Measurements from ENCODE around the gene AFTPH. TPM values are rescaled to one million over a fixed set of nuclear protein-coding genes. Genes with fewer than 3 reads are reported as not detected.

AFTPH gene
- total and polyA plus RNA-seq, 8 donors = 29.9 to 66.4 (median 54.6) TPM

DNA sequence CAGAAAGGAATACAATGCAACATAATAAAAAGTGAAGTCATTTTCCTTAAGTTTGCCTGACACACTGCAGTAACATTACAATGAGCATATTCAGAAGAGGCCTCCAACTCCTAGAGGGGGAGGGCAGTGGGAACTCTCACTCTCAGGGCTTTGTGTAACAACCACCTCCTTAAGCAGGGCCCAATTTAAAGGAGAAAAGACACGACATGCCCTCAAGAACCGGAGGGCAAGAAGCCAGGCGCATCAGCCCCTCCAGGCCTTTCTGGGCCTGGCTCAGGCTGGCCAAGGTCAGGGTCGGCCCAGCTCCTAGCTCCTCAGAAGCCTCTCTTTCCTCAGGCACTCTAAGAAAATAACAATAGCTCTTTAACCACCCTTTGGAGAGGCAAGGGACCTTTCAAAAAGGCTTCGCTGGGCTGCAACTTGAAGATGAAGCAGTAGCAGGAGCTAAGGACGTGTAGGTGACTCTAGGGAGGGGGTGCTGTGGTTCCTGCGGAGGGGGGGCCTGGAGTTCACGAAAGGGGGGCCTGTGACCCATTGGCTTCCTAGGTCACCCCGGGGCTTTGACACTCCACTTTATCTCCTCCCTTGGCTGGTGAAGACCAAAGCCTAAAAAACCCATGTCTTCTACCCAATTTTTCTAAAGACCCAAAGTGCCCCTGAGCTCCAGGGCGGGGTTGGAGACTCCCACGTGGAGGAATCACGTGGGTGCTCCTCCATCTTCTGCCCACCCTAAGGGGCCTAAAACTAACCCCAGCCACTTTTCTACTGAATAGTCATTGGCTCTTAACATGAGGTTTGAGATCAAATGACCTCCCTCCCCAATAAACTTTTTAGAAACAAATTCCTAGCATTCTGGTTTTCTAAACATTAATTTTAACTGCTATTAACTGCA, 116.3 kb downstream of the AFTPH start:
- H3K4me3 ChIP-seq = no peak overlapping the region
- DNase-seq (peak in 1 of 4 donors; percentile 28), ATAC-seq (no peak)
- no peaks in the 10 kb centered on the region for H3K27me3 ChIP-seq
- intact Hi-C loops (cut with DNase I) = no loop called here
- H3K9me3 ChIP-seq = no peaks in the 10 kb centered on the region
- H3K4me1 ChIP-seq = peaks cover 5 to 82% of the 10 kb centered on the region in 2 donors
- peaks cover 0 to 11% of the 10 kb centered on the region in 2 donors for H3K36me3 ChIP-seq
- TF ChIP-seq, protein P1, sequence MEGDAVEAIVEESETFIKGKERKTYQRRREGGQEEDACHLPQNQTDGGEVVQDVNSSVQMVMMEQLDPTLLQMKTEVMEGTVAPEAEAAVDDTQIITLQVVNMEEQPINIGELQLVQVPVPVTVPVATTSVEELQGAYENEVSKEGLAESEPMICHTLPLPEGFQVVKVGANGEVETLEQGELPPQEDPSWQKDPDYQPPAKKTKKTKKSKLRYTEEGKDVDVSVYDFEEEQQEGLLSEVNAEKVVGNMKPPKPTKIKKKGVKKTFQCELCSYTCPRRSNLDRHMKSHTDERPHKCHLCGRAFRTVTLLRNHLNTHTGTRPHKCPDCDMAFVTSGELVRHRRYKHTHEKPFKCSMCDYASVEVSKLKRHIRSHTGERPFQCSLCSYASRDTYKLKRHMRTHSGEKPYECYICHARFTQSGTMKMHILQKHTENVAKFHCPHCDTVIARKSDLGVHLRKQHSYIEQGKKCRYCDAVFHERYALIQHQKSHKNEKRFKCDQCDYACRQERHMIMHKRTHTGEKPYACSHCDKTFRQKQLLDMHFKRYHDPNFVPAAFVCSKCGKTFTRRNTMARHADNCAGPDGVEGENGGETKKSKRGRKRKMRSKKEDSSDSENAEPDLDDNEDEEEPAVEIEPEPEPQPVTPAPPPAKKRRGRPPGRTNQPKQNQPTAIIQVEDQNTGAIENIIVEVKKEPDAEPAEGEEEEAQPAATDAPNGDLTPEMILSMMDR (IDR thresholded peaks at IDR 0.05) = no peak
- H3K27ac ChIP-seq = peak overlapping the region in 1 of 2 donors; percentile 13

DNA sequence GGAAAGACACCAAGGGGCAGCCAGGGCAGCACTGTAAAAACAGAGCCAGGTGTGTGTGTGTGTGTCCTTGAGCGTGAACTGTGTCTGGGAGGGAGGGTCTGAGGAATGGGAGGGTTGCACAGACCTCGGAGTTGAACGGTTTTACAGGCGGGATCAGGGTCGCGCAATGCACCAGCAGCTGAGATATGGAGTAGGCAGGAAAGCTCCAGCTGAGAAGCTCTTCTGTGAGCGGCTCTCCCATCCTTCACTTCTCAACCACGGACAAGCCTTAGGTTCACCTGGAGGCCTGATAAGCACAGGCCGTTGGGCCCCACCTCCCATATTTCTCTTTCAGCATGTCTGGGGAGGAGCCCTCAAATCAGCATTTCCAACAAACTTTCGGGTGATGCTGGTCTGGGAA, 117.5 kb downstream of the AFTPH start:
- H3K4me3 ChIP-seq = no peak overlapping the region
- ATAC-seq (no peak), DNase-seq (peak in 1 of 4 donors; percentile 25)
- no peaks in the 10 kb centered on the region for H3K9me3 ChIP-seq
- TF ChIP-seq, protein P1 (IDR thresholded peaks at IDR 0.05) = no peak
- H3K36me3 ChIP-seq = no peaks in the 10 kb centered on the region
- intact Hi-C loops (cut with DNase I) = no loop called here
- H3K27me3 ChIP-seq = no peaks in the 10 kb centered on the region
- no peak overlapping the region for H3K27ac ChIP-seq
- peaks cover 17 to 82% of the 10 kb centered on the region in 2 donors for H3K4me1 ChIP-seq

Small RNA genes within 50 kb of the gene (microRNA-seq; reads per million reads assigned to microRNA genes)
- gene MIR4434 = 0 reads per million in 2 donors

Other genes starting within 250 kb of the AFTPH start
- 10 to 100 TPM; 33.5 to 34.1 TPM for gene LGALSL, start 70.2 kb upstream of the AFTPH start, total RNA-seq
- gene LGALSL, start 70.2 kb upstream of the AFTPH start, polyA plus RNA-seq (ENCODE audit: insufficient read length in 6 of 6) = 100 to 1,000 TPM in 2 of 6 donors, 10 to 100 TPM in 4; 76.7 to 116 (median 97.0) TPM
- gene SERTAD2, start 129.6 kb downstream of the AFTPH start, total RNA-seq = 10 to 100 TPM; 17.9 to 18.4 TPM
- gene SERTAD2, start 129.6 kb downstream of the AFTPH start, polyA plus RNA-seq (ENCODE audit: insufficient read length in 6 of 6) = 10 to 100 TPM; 25.8 to 28.0 (median 26.7) TPM

All from left lung (tissue), 10 donors.